HG02970 (cell line): ENCODE measurements around the gene RAD51D.
"Not testable (repeated sequence)": the region's sequence is repeated elsewhere in the genome, so short reads cannot be mapped to it uniquely, and the experiment has no call there.

ENCODE experiments used
- ATAC-seq: cut with Tn5 transposase; IDR thresholded peaks from one replicate; pipeline ENCODE4 v1.9.1; 2021; ENCODE audit warnings: mild to moderate bottlenecking, moderate library complexity, moderate number of reproducible peaks; ENCODE audit not compliant: unreplicated experiment, low FRiP score

The RAD51D gene

DNA sequence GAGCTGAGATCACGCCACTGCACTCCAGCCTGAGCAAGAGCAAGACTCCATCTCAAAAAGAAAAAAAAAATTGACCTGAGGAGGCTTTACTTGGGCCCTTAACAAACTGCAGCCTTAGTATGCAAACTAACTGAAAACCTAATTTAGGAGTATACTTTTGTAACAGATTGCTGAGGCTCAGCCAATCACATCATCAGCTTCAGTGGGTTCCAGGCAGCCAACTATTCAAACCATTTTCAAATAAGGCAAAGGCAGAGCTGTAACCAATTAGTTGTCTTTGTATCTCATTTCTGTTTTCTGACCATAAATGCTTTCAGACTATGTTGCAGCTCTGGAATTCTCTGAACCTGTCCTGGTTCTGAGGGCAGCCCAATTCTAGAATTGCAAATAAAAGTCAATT, 23.9 kb downstream of the RAD51D start:
- ATAC-seq = no peak

GRCh38 chr17:35094902-35095301, 24.8 kb downstream of the RAD51D start:
- ATAC-seq = no peak

GRCh38 chr17:35090707-35091106, 29.0 kb downstream of the RAD51D start:
- not testable (repeated sequence) for ATAC-seq

- no peak for ATAC-seq
Measured at GRCh38 chr17:35089586-35090296, 29.9 kb downstream of the RAD51D start.

GRCh38 chr17:35088881-35089585, 30.6 kb downstream of the RAD51D start:
- ATAC-seq = peak; percentile 69

- peak; percentile 6 for ATAC-seq
Measured at GRCh38 chr17:35088356-35088880, 31.2 kb downstream of the RAD51D start.

DNA sequence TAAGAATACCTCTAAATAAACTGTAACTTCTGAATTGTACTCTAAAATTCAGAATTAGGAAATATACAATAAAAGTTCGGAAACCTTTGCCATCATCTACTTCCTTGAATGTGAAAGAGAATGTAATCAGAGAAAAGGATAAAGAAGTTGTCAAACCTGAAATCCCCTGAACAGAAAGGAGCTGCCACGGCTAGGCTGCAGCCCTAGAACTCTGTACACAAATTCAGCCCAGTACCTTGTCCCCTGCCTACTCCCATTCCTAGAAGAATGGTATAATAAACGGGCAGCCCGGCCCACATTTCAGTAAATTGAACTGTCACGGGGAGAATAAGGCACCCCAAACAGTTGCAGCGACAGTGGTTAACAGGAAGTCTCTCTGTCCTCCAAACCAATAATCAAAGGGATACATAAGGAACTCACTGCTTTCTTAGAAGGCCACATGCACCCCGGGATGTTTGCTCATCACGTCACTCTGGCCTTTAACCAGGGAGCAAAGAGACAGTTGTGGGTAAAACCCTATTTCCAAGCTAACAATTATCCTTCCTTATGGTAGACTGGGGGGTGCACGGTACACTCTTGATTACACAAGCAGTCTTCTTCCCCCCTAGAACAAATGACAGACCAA, 31.8 kb downstream of the RAD51D start:
- ATAC-seq = no peak

DNA sequence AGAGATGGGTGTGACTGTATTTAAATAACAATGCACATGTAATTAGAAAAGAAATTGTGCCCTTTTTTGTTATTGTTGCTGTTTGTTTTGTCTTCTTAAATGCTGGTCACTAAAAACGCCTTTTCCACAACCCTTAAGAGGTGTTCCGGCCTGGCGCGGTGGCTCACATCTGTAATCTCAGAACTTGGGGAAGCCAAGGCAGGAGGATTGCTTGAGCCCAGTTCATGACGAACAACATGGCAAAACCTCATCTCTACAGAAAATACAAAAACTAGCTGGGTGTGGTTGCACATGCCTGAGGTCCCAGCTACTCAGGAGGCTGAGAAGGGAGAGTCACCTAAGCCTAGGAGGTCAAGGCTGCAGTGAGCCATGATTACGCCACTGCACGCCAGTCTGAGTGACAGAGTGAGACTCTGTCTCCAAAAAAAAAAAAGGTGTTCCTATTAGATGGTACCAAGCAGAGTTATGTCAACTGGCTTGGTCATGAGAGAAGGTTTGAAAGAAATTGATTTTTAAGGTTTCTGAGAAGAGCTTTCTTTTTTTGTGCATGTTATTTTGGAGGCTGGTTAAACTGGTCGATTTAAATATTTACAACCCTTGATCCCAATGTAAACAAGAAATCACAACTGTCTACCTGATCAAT, 32.6 kb downstream of the RAD51D start:
- ATAC-seq = no peak

GRCh38 chr17:35086164-35086563, 33.5 kb downstream of the RAD51D start:
- ATAC-seq = no peak

DNA sequence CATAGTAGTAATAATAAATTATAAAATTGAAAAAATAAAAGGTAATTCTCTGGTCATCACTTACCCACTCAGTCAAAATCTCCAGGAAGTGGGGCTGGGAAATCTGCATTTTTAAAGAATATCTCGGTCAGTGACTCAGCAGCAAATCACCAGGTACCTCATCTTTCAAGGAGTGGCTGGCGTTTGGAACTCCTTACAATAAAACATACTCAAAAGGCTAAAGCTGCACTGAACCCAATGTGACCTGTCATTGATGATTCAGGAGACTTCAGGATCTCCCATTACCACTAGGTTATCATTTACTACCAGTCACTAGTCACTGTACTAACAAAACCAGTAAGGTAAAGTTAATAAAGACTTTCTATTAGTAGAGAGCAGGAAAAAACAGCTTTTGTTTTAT, 34.7 kb downstream of the RAD51D start:
- ATAC-seq = no peak

DNA sequence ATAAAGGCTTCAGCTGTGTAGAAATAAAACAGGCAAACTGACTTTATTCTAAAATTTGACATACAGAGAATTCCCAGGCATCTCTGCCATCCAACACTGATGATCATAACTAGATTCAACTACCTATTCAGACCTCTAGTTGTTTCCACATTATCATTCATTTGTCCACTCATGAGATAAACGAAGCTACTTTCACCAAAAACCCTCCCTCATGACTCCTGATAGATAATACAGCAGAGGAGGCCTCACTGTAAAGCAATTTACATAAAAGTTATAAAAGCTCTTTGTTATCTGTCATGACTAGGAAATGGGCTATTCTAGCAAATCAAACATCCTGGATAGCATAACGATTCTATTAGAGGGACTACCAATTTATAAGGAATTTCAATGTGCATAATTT, 36.6 kb downstream of the RAD51D start:
- ATAC-seq = no peak

GRCh38 chr17:35082073-35082657, 37.5 kb downstream of the RAD51D start:
- no peak for ATAC-seq

GRCh38 chr17:35081638-35082037, 38.0 kb downstream of the RAD51D start:
- ATAC-seq = no peak

GRCh38 chr17:35080536-35080935, 39.1 kb downstream of the RAD51D start:
- ATAC-seq = peak; percentile 49

DNA sequence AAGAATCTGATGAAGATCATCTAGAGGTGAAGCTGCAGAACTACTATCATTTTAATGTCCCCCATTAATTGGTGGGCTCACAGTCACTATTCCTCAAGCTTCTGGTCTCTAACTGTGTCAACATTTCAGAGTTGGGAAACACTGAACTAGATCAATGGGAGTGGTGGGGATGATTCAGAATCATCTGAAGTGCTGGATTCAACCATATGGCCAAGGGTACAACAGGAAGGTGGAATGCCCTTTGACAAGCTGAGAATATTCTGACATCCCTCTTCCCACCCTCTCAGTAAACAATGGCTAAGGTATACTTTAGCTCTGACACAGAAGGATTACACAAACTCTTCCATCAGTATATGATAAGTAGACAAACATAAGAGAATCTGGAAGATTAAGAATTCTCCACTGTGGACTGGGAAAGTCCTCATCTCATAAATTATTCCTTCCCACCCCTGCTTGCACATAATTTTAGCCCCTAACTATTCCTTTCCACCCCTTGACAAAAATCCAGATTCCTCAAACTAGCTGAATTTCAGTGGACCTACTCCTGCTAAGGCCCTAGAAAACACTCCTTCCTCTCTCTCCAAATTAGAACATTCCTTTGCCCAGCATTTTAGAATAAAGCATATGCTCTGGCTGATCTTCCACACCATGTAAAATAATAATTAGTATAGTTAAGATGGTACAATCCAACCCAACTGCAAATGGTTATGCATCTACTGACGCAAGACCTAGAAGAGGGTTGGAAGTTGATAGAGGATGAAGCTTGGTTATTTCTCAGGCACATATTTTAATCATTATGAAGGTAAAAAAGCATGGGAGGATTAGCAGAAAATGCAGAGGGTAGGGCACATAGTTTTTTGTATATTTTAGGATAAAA, 39.9 kb downstream of the RAD51D start:
- ATAC-seq = no peak

GRCh38 chr17:35076874-35077273, 42.8 kb downstream of the RAD51D start:
- ATAC-seq = no peak

DNA sequence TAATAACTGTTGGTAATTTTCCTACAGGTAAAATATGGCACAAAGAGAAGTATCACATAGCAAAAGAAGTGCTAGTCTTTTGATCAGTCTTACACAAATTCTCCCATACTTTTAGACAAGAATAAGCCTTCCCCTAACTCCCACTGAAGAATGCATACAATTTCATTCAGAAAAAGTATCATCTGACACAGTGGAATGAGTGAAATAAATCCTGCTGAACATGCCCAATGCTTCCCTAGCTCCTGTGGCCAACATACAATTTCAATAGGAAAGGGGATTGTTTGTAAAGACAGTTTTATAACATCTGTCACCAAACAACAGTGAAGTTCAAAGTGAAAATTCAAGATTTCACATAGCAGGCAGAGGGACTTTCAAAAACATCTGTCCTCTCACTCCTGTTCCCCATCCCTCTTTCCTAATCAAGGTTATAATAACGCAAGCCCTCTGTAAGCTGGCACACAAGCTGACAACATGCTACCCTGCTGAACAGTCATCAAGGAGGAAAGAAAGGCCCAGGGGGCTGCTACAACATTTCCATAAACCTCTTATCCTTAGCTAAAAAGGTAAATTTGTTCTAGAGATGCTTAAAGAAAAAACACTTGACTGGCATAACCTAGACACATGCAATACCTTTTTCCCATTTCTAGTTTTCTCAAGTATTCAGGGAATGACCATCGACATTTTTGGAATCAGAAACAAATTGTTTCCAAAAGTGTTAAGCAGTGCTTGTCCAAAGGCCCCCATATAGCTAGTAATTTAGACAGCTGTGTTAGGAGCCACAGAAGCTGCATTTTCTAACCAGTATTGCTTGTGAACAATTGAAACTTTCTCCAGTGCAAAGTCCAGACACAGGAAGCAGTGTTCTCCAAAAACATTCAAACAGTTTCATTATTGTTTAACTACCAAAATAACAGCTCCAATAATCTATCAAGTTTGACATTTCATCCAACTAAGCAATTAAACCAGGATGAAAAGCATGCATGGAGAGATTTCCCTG, 44.7 kb downstream of the RAD51D start:
- ATAC-seq = no peak

DNA sequence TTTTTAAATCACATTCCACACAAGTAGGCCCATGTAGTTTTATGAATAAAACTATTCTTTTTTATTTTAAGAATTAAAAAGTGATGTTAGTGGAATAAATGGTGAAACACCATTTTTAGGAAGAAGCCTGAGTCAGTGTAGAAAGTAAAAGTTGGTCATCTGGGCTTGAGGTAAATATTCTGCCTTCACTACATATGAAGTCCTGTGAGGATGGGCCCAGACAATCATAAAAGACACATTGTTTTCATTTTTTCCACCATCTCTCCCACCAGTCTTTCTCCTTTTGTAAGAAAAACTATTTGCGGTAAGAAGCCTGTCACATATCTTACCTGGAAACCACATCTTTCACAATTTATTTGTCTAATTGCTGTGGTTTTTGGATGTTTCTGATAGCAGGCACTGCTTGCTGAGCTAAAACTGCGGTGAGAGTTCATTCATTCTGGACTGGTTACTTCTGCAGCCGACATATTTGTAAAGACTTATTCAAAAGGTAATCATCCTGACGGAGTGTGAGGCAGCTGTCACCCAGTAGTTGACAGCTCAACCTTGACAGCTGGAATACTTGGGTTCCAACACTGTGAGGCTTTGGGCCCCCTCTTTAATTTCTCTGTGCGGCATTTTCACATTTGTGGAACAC, 45.6 kb downstream of the RAD51D start:
- no peak for ATAC-seq
